HG03025 (cell line): ENCODE results near the gene PDILT.

Experiments
- ATAC-seq: cut with Tn5 transposase; IDR thresholded peaks from one replicate; pipeline ENCODE4 v1.9.1; 2021; ENCODE audit warnings: mild to moderate bottlenecking, moderate library complexity; ENCODE audit not compliant: unreplicated experiment, low FRiP score

The PDILT gene

GRCh38 chr16:20402651-20403050 lies 1.9 kb downstream of the PDILT start:
- no peak for ATAC-seq

GRCh38 chr16:20401475-20402016 lies 3.0 kb downstream of the PDILT start:
- no peak for ATAC-seq

DNA sequence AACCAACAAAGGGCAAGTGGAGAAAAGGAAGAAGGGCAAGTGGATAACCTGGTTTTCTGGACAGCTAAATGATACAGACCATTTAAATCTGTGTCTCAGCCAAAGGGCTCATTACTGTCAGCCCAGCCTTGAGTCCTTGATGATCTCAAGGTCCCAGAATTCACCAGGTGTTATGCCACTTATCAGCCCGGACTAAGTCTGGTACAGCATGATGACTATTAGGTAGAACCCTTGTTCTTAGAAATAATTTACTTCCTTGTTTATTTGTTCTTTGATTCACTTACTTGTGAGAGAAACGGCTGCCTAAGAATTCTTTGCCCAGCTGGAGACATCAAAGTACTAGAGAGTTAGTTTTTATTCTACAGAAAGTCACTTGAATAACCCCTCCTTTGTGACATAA lies 3.5 kb downstream of the PDILT start:
- no peak for ATAC-seq

GRCh38 chr16:20399185-20399584 lies 5.4 kb downstream of the PDILT start:
- no peak for ATAC-seq

- ATAC-seq: no peak
Measured at GRCh38 chr16:20398603-20399002, 5.9 kb downstream of the PDILT start.

DNA sequence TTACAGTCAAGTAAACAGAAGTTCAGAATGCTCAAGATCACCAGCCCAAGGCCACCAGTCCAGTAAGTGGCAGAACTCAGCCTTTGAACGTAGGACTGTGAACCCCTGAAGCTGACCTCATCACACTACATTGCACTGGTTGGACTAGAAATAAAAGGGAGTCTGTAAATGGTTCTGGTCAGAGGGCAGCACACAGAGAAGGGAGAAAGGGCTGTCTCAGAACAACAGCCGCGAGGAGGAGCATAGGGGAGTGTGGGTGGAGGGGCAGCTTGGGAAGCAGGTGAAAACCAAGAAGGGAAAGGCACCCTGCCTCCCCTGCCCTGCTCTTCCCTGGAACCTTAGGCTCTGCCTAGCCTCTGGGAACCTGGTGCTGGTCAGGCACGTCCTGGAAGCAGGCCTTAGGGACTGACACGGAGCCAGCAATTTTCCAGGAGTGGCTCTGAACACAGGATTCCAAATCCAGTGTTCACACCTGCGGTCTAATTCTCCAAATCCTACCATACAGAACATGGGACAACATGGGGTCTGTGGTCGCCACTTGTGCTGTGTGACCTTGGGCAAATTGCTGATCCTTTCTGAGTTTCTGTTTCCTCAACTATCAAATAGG lies 7.0 kb downstream of the PDILT start:
- ATAC-seq: no peak

- ATAC-seq: no peak
Measured at GRCh38 chr16:20396846-20397467, 7.6 kb downstream of the PDILT start.

DNA sequence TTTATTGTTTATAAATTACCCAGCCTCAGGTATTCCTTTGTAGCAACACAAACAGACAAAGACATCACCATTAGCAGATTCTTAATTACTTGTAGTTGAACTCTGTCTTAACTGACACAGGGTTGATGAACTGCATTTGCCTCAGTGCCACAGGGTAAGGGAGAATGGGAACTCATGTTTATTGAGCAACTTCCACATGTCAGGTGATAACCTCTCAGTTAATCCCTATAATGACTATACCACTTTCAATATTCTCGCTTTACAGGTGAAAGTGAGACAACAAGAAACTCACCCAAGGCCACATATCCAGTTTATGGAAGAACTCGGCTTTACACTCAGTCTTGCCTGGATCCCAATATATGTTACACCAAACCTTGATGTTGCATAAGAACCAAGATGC lies 8.6 kb downstream of the PDILT start:
- no peak for ATAC-seq

DNA sequence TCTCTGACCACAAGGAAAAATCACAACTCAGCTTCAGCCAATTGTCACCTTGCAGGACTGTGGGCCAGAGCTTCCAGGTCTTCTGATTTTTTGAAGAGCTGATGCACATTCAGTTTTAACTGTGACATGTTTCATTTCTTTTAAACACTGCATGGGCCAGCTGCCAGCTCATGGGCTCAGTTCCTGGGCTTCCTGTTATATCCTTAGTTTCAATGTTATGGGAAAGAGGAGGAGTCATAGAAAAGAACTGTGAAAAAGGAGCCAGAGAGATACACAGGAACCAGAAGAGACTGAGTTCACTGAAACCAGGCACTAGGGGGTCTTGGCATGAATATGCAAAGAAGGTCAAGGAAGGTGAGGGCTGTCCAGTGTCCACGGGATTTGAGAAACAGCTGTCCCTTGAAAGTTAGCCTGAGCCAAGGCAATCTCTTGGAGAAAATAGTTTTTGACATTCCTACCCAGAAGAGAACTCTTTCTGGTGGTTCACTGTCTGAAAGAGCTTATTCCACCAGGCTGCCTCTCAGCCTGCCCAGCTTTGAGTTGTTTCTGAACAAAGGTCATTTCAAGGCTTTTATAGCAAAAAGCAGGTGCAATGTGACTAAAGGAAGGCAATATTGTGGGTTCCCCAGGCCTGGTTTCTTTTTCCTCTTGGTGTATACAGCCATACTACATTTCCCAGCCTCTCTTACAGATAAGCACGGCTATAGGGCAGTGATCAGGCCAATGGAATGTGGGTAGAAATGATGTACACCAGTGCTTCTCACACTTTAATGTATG lies 10.5 kb downstream of the PDILT start:
- ATAC-seq: no peak

GRCh38 chr16:20391045-20391444 lies 13.5 kb downstream of the PDILT start:
- ATAC-seq: no peak

DNA sequence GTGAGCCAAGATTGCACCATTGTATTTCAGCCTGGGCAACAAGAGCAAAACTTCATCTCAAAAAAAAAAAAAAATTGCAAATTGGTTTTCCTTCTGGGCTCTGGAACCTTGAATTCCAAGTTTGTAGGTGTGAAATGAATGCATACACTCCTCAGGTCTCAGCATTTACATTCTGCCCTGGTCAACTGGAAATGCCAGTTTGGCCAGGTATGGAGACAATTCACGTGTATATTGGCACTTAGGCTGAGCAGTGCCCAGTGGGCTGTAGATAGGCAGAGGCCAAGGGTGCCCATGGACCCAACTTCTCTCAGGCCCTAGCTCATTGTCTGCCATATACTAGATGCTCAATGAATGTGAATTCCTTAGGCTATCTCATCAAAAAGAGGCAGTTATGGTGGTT lies 15.7 kb downstream of the PDILT start:
- no peak for ATAC-seq

DNA sequence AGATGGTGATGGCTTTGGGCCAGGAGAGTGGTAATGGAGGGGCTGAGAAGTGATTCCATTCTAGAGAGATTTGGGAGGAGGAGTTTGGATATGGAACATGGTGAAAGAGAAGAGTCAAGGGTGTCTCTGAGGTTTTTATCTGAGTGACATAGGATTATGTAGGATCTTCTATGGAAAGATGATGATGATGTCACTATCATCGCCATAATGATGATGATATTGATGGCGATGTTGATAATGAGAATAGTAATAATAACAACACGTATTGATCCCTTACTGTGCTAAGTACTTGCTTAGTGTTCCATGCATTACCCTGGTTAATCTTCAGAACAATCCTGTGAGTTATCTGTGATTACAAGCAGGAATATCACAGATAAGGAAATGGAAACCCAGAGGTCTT lies 16.6 kb downstream of the PDILT start:
- no peak for ATAC-seq

DNA sequence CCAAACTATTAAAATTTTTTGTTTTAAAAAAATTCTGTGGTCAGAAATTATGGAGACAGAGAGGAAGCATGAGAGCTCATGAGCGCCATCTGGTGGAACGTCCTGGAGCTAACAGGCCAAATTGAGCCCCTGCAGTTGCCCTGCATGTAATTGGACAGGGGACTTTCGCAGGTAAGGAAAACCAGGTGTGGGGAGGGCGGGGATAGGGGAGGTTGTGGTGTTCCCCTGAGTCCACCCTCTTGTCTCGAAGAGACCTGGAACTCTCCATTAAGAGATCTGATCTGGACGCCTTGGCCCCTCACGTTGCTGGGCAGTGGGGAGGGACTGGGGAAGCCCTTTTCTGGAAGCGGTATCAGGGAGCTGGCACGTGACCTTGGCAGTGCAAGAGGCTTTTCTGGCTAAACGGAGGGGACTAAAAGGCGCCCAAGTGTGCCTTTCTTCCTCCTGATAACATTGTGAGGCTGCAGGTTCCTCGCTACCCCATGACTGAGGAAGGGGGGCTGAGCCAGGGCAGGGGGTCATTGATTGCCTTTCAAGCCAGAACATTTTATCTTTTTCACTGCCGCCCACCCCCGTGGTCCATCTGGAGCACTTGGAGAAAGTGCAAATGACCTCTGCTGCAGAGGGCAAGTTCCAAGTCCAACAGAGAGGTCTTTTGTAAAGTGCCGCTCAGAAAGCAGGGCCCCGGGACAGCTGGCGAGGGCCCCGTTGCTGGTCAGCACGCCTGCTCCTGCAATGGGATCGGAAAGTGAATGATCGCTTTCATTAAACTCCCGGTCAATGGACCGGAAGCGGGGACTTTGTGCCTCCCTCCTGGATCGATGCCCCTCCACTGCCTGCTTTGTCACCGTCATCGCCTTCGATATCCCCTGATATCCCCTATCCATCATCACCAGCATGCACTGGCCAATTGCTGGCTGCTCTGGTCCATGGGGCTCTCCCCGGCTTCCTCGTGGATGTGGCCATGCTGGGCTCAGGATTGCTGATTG lies 18.4 kb downstream of the PDILT start:
- ATAC-seq: no peak

DNA sequence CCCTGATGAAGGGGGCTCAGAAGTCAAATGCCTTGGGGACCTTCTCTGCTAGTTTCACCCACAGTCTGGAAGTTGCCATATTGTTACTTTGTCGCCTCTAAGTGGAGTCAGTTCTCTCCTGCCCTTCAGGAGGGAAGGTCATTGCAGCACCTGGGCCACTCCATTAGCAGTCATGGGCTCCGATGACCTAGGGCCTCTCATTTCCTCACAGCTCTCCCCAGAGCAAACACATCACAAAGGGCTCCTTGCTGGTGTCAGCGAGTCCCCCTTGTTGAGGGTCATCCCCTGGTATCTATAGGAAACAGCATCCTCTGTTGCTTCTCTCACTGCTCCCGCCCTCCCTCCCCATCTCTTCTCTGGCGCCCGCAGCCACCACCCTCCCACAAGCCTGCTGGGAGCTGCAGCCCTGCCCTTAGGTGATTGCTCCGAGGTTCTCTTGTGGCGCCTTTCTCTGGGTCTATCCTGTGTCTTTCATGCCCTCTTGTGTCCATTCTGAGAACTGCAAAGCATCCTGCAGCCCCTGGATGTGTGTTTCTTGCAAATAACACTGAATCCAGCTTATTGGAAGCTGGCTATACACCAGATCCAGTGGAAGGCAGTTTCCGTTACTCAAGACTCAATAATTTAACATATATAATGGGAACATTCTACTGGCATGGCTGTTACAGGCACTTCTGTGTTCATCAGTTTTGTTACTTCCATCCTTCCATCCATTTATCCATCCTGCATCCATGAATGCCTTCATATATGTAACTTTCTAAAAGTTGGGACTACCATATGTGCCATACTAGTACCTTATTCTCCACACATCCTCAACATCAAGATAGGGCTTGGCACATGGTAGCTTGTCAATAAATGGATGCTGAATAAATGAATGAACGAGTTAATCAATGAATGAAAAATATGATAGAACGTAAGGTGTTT lies 21.2 kb downstream of the PDILT start:
- ATAC-seq: no peak

DNA sequence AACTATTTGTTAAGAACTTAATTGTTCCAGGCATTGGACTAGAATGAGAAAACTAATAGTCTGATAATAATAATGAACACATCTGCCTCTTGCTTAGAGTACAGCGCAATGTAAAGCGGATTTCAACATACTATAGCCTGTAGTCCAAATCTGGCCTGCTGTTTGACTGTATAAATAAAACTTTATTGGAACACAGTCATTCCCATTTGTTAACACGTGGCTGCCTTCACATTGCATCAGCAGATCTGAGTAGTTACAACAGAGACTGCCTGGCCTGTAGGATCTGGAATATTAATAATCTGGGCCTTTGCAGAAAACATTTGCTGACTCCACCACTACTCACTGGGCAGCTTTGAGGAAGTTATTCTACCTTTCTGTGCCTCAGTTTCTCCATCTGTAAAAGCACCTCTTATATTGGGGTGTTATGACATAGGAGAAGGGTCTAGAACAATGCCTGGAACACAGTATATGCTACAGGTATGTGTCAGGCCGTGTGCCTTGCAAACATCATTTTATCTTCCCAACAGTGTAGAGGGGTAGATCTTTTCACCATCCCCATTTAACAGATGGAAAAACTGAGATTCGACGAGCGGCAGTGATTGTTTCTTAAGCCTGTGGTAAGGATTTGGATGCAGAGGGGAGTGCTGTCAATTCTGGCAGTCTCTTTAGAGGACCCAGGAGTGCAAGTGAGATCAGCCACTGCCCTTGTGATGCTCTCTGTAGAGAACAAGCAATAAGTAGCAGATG lies 22.2 kb downstream of the PDILT start:
- no peak for ATAC-seq

DNA sequence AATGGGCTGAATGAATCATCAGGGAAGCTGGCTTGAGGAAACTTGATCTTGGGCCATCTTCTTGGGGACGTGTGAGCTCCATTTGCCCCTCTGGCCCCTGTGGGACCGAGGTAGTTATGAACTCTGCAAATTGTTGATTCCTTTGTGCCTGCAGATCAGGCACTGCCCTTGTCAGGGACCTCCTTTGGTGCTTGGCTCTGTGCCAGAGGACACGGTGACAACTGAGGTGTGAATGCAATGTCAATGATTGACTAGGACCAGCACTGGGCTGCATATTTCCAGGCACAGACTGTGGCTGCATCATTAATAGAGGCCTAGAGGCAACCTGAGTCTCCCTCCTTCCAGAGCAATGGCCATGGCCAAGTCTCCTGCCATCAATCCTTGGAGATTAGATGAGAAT lies 23.8 kb downstream of the PDILT start:
- ATAC-seq: no peak

DNA sequence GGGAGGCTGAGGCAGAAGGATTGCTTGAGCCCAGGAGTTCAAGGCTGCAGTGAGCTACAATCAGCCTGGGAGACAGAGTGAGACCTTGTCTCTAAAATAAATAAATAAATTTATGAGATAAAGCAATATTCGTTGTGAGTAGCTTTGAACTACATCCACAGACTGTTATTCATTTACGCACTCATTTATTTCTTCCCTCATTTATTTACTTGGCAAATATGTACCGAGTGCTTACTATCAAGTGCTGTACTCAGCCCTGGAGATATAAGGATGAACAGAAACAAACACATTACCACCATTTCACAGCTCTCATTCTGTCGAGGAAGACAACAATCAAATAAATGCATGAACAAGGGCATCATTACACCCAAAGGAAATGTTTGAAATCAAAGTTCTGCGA lies 27.4 kb downstream of the PDILT start:
- no peak for ATAC-seq

DNA sequence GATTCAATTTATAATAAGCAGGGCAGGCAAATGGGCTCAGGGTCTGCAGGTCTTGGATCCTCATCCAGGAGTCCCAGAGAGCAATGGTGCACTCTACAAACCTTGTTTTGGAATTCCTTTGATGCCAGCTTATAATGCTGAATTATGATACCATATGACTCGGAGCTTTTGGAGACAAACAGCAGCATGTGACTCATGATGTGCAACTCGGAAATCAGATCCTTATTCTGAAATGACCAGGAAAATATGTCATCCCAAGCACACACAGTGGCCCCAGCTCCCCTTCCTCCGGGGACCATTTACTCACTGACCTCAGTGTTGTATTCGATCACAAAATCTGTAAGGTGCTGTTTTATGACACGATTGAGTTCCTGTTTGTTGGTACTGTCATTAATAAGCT lies 31.8 kb downstream of the PDILT start:
- ATAC-seq: no peak
